GM19328 (cell line): ENCODE results near the gene RAB28.
"Not testable (repeated sequence)": the region's sequence is repeated elsewhere in the genome, so short reads cannot be mapped to it uniquely, and the experiment has no call there.

Experiments used
- ATAC-seq: cut with Tn5 transposase; IDR thresholded peaks from one replicate; pipeline ENCODE4 v1.9.1; 2021; ENCODE audit warnings: mild to moderate bottlenecking, moderate library complexity; ENCODE audit not compliant: unreplicated experiment

The RAB28 gene

DNA sequence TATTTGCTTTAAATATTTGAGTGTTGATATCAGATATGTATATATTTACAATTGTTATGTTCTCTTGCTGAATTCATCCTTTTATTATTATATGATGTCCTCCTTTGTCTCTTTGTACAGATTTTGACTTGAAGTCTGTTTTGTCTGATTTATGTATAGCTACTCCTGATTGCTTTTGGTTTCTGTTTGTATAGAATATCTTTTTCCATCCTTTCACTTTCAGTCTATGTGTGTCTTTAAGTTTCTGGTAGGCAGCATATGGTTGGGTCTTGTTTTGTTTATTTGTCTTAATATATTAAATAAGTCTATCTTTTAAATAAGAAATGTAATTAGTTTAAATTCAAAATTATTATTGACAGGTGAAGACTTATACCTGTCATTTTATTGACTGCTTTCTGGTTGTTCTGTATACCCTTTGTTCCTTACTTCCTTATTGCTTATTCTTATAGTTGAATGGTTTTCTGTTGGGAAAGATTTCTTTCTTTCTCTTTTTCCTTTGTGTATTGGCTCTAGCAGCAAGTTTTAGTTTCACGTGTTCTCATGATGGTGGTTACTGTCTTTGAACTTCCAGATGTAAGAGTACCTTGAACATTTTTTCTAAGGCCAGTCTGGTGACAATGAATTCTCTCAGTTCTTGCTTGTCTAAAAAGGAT is 31.1 kb downstream of the RAB28 start:
- no peak for ATAC-seq

DNA sequence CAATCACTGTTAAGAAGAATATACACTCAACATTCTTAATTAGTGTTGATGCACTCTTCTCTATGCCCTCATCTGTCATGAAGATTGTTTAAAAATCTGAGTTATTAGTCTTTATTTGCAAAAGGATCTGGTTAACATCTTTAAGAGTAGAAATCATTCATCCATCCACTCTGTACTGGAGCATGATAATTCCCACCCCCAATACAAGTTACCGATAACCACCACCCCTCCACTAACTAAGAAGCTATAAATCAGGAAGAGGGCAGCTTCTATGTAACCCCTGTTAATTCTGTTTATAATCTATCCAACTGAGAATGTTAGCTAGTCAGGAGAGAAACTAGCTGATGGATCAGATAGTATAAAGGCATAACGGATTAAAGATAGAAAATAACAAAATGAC is 34.5 kb downstream of the RAB28 start:
- ATAC-seq: no peak

DNA sequence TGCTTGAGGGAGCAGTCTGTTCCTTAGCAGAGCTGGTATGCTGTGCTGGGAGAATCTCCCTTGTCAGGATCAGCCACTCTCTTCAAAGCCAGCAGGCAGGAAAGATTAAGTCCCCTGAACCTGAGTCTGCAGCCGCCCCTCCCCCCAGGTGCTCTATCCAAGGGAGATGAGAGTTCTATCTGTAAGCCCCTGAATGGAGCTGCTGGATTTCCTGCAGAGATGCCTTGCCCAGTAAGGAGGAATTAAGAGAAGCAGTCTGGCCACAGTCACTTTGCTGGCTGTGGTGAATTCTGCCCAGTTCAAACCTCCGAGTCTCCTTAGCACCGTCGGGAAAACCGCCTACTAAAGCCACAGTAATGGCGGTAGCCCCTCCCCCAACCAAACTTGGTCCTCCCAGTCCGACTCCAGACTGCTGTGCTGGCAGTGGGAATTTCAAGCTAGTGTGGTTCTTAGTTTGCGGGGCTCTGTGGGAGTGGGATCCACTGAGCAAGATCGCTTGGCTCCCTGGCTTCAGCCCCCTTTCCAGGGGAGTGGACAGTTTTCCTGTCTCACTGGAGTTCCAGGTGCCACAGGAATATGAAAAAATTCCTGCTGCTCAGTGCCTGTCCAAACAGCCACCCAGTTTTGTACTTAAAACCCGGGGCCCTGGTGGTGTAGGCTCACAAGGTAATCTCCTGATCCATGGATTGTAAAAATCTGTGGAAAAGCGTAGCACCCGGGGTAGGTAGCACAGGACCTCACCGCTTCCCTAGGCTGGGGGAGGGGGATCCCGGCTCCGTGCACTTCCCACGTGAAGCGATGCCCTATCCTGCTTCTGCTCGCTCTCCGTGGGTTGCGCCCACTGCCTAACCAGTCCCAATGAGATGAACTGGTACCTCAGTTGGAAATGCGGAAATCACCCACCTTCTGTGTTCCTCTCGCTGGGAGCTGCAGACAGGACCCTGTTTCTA is 38.0 kb downstream of the RAB28 start:
- ATAC-seq: no peak

DNA sequence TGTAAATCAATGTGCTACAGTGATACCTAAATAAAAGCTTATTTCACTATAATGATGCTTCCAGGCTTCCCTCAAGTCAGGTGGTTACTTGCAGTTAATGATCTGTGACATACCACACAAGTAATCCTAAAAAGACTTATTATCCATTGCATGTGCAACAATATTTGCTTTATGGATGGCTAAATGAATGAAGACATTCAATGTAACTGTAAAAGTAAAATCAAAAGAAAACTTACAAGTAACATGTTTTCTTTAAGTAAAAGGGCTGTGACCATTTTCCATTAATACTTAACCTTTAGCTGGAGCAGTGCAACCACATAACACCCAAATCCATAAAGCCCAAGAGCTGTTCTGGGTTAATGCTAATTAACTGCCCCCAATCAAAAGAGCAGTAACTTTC is 42.6 kb downstream of the RAB28 start:
- ATAC-seq: no peak

DNA sequence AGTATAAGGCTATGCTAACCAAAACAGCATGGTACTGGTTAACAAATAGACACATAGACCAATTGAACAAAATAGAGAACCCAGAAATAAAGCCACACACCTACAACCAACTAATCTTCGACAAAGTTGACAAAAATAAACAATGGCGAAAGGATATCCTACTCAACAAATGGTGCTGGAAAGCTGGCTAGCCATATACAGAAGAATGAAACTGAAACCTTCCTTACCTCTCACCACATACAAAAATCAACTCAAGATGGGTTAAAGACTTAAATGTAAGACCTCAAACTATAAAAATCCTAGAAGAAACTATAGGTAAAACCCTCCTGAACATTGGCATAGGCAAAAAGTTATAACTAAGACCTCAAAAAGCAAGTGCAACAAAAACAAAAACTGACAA is 47.2 kb downstream of the RAB28 start:
- ATAC-seq: no peak

DNA sequence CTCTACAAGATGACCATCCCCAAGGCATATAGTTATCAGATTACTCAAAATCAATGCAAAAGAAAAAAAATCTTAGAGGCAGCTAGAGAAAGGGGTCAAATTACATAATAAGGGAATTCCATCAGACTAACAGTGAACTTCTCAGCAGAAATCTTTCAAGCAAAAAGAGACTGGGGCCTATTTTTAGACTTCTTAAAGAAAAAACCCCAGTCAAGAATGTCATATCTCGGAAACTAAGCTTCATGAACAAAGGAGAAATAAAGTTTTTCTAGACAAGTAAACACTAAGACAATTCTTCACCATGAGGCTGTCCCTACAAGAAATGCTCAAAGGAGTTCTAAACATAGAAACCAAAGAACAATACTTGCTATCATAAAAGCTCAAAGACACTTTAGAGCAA is 51.7 kb downstream of the RAB28 start:
- ATAC-seq: no peak

DNA sequence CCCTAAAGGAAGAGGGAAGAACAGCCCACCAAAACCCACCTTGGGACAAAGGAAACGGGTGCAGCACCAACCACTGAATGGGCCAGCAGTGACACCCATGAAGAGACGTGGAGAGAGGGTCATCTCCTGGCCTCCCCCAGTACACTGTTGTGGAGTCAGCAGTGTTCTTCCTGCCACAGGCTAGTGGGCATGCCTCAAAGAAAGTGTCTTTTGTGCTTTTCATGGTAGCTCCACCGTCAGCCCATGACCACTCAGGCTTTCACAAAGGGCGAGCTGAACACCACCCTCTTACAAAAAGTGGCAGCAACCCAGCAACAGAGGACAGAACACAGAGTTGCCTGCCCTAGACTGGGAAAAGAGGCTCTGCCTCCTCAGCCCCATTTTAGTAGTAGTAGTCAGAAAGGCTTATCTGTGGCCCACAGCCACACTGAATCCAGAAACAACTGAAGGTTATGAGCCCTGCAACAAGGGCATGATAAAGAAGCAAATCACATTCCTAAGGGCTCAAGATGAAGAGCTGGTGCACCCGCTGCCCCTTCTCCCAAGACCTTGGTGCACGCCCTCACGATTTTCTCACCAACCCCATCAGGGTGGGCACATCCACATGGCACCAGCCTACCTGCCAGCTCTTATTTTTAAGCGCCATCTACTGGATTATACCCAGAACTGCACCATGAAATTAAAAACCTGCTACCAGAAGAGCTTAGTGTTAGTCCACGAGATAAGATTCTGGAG is 53.1 kb downstream of the RAB28 start:
- ATAC-seq: no peak

DNA sequence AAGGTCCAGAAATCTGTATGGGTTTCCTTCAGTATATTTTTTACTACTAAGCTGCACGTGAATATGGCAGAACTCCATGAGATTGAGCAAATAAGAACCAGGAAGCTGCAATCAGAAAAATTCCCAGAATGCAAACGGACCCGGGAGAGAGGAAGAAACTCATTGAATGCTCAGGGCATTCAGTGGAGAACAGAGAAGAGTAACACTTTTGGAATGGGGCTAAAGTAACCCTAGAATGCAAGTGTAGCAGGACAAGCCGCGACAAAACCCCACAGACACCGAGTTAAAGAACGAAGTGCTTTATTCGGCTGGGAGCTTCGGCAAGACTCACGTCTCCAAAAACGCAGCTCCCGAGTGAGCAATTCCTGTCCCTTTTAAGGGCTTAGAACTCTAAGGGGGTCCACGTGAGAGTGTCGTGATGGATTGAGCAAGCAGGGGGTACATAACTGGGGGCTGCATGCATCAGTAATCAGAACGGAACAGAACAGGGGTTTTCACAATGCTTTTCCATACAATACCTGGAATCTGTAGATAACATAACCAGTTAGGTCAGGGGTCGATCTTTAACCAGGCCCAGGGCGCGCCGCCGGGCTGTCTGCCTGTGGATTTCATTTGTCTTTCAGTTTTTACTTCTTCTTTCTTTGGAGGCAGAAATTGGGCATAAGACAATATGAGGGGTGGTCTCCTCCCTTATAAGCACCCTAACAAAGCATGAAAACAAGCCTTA is 56.4 kb downstream of the RAB28 start:
- no peak for ATAC-seq

DNA sequence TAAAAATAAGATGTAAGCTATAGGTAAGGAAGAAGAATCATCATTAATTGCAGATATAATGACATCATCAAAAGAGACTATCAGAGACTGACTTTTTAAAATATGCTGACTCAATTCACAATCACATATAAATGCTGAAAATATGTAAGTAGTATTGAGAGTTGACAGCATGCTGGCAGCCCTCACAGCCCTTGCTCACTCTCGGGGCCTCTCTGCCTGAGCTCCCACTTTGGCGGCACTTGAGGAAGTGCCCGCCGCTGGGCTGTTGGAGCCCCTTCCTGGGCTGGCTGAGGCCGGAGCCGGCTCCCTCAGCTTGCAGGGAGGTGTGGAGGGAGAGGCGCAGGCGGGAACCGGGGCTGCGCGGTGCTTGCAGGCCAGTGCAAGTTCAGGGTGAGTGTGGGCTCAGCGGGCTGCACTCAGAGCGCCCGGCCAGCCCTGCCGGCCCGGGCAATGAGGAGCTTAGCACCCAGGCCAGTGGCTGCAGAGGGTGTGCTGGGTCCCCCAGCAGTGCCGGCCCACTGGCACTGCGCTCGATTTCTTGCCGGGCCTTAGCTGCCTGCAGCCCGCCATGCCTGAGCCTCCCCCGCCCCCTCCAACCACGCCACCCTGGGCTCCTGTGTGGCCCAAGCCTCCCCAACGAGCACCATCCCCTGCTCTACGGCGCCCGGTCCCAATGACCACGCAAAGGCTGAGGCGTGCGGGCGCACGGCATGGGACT is 68.9 kb downstream of the RAB28 start:
- ATAC-seq: no peak

DNA sequence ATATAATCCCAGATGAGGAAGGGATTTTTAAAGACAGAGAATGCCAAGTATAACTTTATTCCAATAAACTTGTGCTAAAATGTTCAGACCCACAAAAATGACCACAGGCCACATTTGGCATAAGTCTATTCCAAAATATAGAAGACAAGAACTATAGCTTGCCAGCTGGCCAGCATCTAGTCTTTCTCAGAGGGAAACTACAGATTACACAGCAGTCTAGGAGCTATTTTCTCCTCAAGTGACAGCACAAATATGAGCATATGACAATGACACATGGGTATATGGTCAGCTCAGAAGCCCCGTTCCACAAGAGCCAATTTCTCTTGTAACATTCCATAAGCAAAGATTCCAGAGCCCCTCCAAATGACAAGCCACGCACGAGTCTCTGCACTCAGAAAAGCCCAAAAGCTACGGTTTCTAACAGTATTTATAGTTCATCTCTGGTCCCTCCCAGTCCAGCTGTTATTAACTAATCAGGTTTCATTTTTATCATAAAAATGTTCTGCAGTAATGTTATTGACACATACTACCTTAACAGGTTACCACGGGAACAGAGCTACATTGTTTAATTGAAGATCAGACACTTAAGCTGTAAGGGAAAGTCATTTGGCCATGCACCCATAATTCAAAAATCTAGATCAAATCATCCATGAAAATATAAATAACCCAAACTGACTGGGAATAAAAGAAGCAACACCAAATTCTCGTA is 70.3 kb downstream of the RAB28 start:
- ATAC-seq: no peak

DNA sequence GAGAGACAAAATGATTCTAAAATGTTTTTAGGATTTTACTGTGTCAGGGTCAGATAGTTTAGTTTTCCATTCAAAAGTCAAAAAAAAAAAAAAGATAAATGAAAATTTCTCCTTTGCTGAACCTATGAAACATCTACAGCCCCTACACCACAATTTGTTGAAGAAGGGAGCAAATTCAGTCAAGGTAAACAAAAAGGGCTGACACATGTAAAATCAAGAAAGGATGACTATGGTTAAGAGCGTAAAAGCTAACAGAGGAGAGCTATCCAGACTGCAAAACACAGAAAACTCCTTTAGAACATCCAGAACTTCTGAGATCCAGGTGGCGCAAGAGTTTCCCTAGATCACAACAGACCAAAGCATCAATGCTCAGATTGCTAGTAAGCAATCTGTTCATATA is 72.2 kb downstream of the RAB28 start:
- ATAC-seq: no peak

DNA sequence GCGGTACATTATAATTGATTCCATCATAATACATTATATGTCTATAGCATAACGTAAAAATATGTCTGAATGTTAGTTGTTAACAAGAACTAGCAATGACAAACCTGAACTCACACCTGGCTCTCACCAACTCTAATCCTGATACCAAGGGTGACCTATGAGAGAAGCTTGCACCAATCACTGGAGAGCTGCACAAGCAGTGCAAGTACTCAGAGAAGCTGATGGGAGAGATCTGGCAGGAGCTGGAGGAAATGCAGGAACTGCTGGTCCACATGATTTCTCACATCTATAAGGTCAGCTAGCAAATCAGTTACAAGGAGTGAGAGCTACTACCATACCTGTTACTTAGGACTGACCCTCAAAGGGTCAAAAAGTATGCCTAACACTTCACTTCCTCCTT is 74.8 kb downstream of the RAB28 start:
- ATAC-seq: no peak

DNA sequence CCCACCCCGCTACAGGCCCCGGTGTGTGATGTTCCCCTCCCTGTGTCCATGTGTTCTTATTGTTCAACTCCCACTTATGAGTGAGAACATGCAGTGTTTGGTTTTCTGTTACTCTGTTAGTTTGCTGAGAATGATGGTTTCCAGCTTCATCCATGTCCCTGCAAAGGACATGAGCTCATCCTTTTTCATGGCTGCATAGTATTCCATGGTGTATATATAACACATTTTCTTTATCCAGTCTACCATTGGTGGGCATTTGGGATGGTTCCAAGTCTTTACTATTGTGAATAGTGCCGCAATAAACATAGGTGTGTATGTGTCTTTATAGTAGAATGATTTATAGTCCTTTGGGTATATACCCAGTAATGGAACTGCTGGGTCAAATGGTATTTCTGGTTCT is 78.0 kb downstream of the RAB28 start:
- not testable (repeated sequence) for ATAC-seq

DNA sequence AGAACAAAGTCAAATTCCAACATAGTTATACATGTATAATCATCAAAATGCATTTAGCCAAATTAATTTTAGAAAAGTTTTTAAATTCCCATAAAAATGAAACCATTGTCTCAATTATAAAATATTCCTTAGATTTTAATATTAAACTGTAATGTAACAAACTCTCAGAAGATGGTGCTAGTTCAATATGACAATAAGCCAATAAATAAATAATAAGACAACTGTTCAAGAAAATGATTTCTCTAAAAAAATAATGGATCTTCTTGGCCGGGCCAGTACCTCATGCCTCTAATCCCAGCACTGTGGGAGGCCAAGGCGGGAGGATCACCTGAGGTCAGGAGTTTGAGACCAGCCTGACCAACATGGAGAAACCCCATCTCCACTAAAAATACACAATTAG is 80.3 kb downstream of the RAB28 start:
- ATAC-seq: no peak

DNA sequence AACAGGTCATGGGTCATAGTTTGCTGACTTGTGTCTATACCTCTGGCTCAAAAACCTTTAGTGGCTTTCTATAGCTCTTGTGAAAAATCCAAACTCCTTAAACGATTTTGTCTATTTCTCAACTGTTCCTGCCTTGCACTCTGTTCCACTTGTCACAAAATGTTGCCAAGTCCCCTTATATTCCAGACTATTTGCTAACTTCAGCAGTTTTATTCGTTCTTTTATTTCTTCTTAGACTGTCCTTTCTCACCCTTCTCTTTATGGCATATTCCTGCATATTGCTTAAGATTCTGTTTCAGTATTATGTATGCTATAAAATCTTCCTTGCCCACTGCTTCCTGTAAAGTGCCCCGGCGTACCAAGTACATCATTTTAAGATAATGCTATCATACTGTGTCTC is 80.8 kb downstream of the RAB28 start:
- ATAC-seq: no peak

DNA sequence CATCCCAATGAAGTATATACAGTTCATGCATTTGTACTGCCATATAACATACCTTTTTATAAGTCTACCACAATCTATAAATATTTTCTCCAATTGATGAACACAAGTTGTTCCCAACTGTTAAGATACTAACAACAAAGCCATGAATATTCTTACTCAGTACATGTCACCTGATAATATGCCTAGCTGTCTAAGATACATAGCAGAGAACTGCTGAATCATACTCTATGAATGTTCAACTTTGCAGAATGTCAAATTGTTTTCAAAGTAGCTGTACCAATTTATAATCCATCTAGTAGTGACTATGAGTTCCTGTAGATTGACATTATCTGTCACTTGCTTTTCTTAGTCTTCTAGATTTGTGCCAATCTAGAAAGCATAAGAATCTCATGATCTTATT is 84.9 kb downstream of the RAB28 start:
- ATAC-seq: no peak

DNA sequence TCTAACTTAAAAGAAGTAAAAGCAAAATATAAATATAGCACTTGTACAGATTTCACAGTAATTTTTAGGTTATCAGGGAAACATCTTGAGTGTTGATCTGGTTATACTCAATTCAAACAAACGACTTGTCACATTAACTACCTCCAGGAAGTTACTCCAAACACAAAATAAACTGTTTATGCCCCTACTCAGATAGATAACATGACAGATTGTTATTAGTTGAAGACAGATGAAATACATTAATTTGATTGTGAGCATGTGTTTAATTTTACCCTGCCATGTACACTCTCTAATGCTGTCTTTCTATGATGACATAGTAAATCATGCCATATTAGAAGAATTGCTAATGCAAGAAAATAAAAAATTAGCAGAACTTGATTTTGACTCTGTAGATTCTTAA is 88.0 kb downstream of the RAB28 start:
- ATAC-seq: no peak

DNA sequence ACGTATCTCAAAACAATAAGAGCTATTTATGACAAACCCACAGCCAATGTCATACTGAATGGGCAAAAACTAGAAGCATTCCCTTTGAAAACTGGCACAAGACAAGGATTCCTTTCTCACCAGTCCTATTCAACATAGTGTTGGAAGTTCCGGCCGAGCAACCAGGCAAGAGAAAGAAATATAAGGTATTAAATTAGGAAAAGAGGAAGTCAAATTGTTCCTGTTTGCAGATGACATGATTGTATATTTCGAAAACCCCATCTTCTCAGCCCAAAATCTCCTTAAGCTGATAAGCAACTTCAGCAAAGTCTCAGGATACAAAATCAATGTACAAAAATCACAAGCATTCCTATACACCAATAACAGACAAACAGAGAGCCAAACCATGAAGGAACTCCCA is 94.2 kb downstream of the RAB28 start:
- ATAC-seq: not testable (repeated sequence)

DNA sequence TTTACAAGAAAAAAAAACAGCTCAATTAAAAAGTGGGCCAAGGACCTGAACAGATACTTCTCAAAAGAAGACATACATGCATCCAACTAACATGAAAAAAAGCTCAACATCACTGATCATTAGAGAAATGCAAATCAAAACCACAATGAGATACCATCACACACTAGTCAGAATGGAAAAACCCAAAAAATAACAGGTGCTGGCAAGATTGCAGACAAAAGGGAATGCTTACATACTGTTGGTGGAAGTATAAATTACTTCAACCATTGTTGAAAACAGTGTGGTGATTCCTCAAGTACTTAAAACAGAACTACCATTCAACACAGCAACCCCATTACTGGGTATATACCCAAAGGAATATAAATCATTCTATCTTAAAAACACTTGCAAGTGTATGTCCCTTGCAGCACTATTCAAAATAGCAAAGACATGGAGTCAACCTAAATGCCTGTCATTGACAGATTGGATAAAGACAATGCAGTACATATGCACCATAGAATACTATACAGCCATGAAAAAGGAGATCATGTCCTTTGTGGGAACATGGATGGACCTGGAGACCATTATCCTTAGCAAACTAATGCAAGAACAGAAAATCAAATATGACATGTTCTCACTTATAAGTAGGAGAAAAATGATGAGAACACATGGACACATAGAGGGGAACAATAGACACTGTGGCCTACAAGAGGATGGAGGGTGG is 97.6 kb downstream of the RAB28 start:
- peak; percentile 72 for ATAC-seq
